SK-N-SH (cell line): ENCODE measurements around the gene ZNF407. TPM values are rescaled to one million over a fixed set of nuclear protein-coding genes. Genes with fewer than 3 reads are reported as not detected.
A peak's percentile ranks its signal among the peaks of the same experiment; 100 is the strongest.

ENCODE experiments used
- CTCF ChIA-PET: fragments of 300-600, 350-600 bp; formaldehyde crosslinking; extraction: SDS; loops from one replicate; lab custom pipeline; 2021; lab: Yijun Ruan, JAX
- POLR2A ChIA-PET: fragments of 350-600 bp; sonication (Branson Sonifier 250); formaldehyde crosslinking; extraction: SDS; loops from one replicate; lab custom pipeline; 2020; ENCODE audit warnings: antibody characterized with exemption, inconsistent platforms; lab: Yijun Ruan, JAX
- DNase-seq: peaks from one replicate; pipeline ENCODE4 v3.0.0; 2012
- H2AFZ ChIP-seq: fragments of 200-600 bp; sonication (generic); 2 replicates; pipeline ENCODE4 v1.8.1; 2016; ENCODE audit warnings: antibody characterized with exemption, mild to moderate bottlenecking, low read depth
- H3F3A ChIP-seq: fragments of 200-600 bp; sonication (generic); replicated peaks from 2 replicates; pipeline ENCODE3; 2016; ENCODE audit warnings: antibody characterized with exemption, mild to moderate bottlenecking; ENCODE audit not compliant: insufficient read depth
- H3K27ac ChIP-seq, 2 experiments: fragments of 200-500 bp in 1 of 2; fragments of 200-600 bp in 1 of 2; sonication (Bioruptor generic) in 1 of 2; sonication (generic), shearing (Covaris generic) in 1 of 2; 2 replicates each; pipeline versions ENCODE4 v1.5.1 to v1.6.1; 2014 to 2016; ENCODE audit warnings: low read depth in 2 of 2, inconsistent platforms in 1 of 2, low read length in 1 of 2, mild to moderate bottlenecking in 1 of 2, mixed read lengths in 1 of 2
- H3K27me3 ChIP-seq: fragments of 200-600 bp; sonication (generic), shearing (Covaris generic); 2 replicates; pipeline ENCODE4 v1.6.1; 2016; ENCODE audit warnings: mixed run types; ENCODE audit not compliant: insufficient read depth
- H3K36me3 ChIP-seq, 2 experiments: fragments of 200-500 bp in 1 of 2; fragments of 200-600 bp in 1 of 2; sonication (Bioruptor generic) in 1 of 2; sonication (generic) in 1 of 2; replicated peaks in 1 of 2; 2 replicates each; pipeline versions ENCODE3 to v1.5.1; 2014 to 2016; ENCODE audit warnings: low read length in 1 of 2, mild to moderate bottlenecking in 1 of 2; ENCODE audit not compliant: insufficient read depth in 2 of 2, control insufficient read depth in 1 of 2
- H3K4me1 ChIP-seq, 2 experiments: fragments of 200-500 bp in 1 of 2; fragments of 200-600 bp in 1 of 2; sonication (Bioruptor generic) in 1 of 2; sonication (generic), shearing (Covaris generic) in 1 of 2; 2 replicates each; pipeline versions ENCODE4 v1.5.1 to v1.6.1; 2014 to 2016; ENCODE audit warnings: low read depth in 1 of 2, low read length in 1 of 2, mixed run types in 1 of 2; ENCODE audit not compliant: insufficient read depth in 2 of 2, control insufficient read depth in 1 of 2
- H3K4me2 ChIP-seq: fragments of 200-600 bp; sonication (generic), shearing (Covaris generic); 2 replicates; pipeline ENCODE4 v1.6.1; 2017; ENCODE audit warnings: mixed run types
- H3K4me3 ChIP-seq, 2 experiments: fragments of 200-500 bp in 1 of 2; fragments of 200-600 bp in 1 of 2; sonication (Bioruptor generic) in 1 of 2; sonication (generic), shearing (Covaris generic) in 1 of 2; 2 replicates each; pipeline versions ENCODE4 v1.5.1 to v1.8.1; 2014 to 2016; ENCODE audit warnings: low read depth in 2 of 2, inconsistent platforms in 1 of 2, low read length in 1 of 2, mild to moderate bottlenecking in 1 of 2, mixed read lengths in 1 of 2, moderate library complexity in 1 of 2
- H3K79me2 ChIP-seq: fragments of 200-600 bp; sonication (generic); 2 replicates; pipeline ENCODE4 v1.8.1; 2017; ENCODE audit warnings: mild to moderate bottlenecking; ENCODE audit not compliant: insufficient read depth
- H3K9ac ChIP-seq: fragments of 200-600 bp; sonication (generic); 2 replicates; pipeline ENCODE4 v1.6.1; 2017; ENCODE audit warnings: mixed run types
- H3K9me2 ChIP-seq: fragments of 200-600 bp; sonication (generic); 2 replicates; pipeline ENCODE4 v1.6.1; 2017; ENCODE audit warnings: mixed run types
- H3K9me3 ChIP-seq: fragments of 200-600 bp; sonication (generic); 2 replicates; pipeline ENCODE4 v1.6.1; 2017; ENCODE audit warnings: mixed run types, mild to moderate bottlenecking, moderate library complexity
- H4K20me1 ChIP-seq: fragments of 200-600 bp; sonication (generic); 2 replicates; pipeline ENCODE4 v1.6.1; 2017; ENCODE audit warnings: mild to moderate bottlenecking, mixed run types; ENCODE audit not compliant: insufficient read depth
- CHD2 ChIP-seq: fragments of 150-350 bp; IDR thresholded peaks from 2 replicates; pipeline ENCODE4 v1.6.1; 2018; ENCODE audit warnings: low read length; ENCODE audit not compliant: partially characterized antibody
- EZH2phosphoT487 ChIP-seq: fragments of 200-600 bp; sonication (generic); IDR thresholded peaks from 2 replicates; pipeline ENCODE4 v1.6.1; 2017; ENCODE audit warnings: low read depth, mixed run types, mild to moderate bottlenecking, antibody characterized with exemption, moderate library complexity, borderline replicate concordance
- FOXM1 ChIP-seq: IDR thresholded peaks from 2 replicates; pipeline ENCODE4 v1.4.0; 2012; ENCODE audit warnings: low read depth, mild to moderate bottlenecking
- GABPA ChIP-seq: IDR thresholded peaks from 2 replicates; pipeline ENCODE4 v1.4.0; 2012; ENCODE audit warnings: low read depth, mild to moderate bottlenecking
- IRF3 ChIP-seq: fragments of 150-350 bp; IDR thresholded peaks from 2 replicates; pipeline ENCODE4 v1.6.1; 2016; ENCODE audit warnings: mild to moderate bottlenecking, low read depth, low read length
- NRF1 ChIP-seq: IDR thresholded peaks from 2 replicates; pipeline ENCODE4 v1.6.1; 2012; ENCODE audit warnings: low read depth, mild to moderate bottlenecking, low read length
- PBX3 ChIP-seq: IDR thresholded peaks from 2 replicates; pipeline ENCODE4; 2012
- RAD21 ChIP-seq: IDR thresholded peaks from 2 replicates; pipeline ENCODE4 v1.6.1; 2012; ENCODE audit warnings: mild to moderate bottlenecking, low read length
- RXRA ChIP-seq: IDR thresholded peaks from 2 replicates; pipeline ENCODE4 v1.4.0; 2012; ENCODE audit warnings: low read depth, mild to moderate bottlenecking, borderline replicate concordance
- SIN3A ChIP-seq: IDR thresholded peaks from 2 replicates; pipeline ENCODE4 v1.6.1; 2012; ENCODE audit warnings: low read depth, mild to moderate bottlenecking, low read length, moderate library complexity, borderline replicate concordance
- SMC3 ChIP-seq: IDR thresholded peaks from 2 replicates; pipeline ENCODE4 v1.6.1; 2012; ENCODE audit warnings: low read depth, low read length, improper control_type of control experiment
- TCF12 ChIP-seq: IDR thresholded peaks from 2 replicates; pipeline ENCODE4 v1.4.0; 2012
- USF1 ChIP-seq: IDR thresholded peaks from 2 replicates; pipeline ENCODE4 v1.4.0; 2012; ENCODE audit warnings: low read depth, borderline replicate concordance
- YY1 ChIP-seq: IDR thresholded peaks from 2 replicates; pipeline ENCODE4 v1.4.0; 2012; ENCODE audit warnings: low read depth, mild to moderate bottlenecking
- ZBTB33 ChIP-seq: IDR thresholded peaks from 2 replicates; pipeline ENCODE4 v1.4.0; 2012; ENCODE audit warnings: low read depth, borderline replicate concordance
- WGBS: methylation state at CpG from one replicate; pipeline ENCODE4 v1.1.6; 2017; ENCODE audit warnings: low lambda C conversion rate; 5-methylcytosine and 5-hydroxymethylcytosine counted together
- polyA plus RNA-seq, 3 experiments: library from polyadenylated mRNA; depleted of rRNA; stranded (reverse); fragments of >200 nt; gene quantifications; 2 replicates each; pipeline ENCODE4 v1.2.3, GENCODE V29; 2012
- TF ChIP-seq, protein P1 (sequence below): fragments of 200-600 bp; sonication (generic); IDR thresholded peaks from 2 replicates; pipeline ENCODE4 v1.6.1; 2017; ENCODE audit warnings: antibody characterized with exemption, mild to moderate bottlenecking, moderate library complexity
- TF ChIP-seq, protein P2 (sequence below): fragments of 150-350 bp; IDR thresholded peaks from 2 replicates; pipeline ENCODE4 v1.6.1; 2017; ENCODE audit warnings: antibody characterized with exemption, low read length, low read depth, borderline replicate concordance

Gene ZNF407
- polyA plus RNA-seq, 1 of the 3 experiments (the other 2 are of a cell fraction), result 2.6 TPM

- peak overlapping the region; percentile 70 for H3K4me2 ChIP-seq
- peak overlapping the region in 1 of 2 experiments; percentile 32; a peak in 1 of 4 replicates for H3K4me3 ChIP-seq
- peaks cover 4% of the 10 kb centered on the region for H3F3A ChIP-seq
- H4K20me1 ChIP-seq, result no peaks in the 10 kb centered on the region
- CTCF ChIA-PET, result no interaction called here
- TF ChIP-seq SMC3, result no peak
- no peak for TF ChIP-seq NRF1
- no peak for TF ChIP-seq CHD2
- POLR2A ChIA-PET, result no interaction called here
- H3K79me2 ChIP-seq, result no peaks in the 10 kb centered on the region
- peaks cover 10 to 16% of the 10 kb centered on the region in 2 experiments; a peak in 2 of 4 replicates for H3K4me1 ChIP-seq
- H3K36me3 ChIP-seq, result no peaks in the 10 kb centered on the region
- no peaks in the 10 kb centered on the region for H3K9me2 ChIP-seq
- H2AFZ ChIP-seq, result peak overlapping the region; percentile 72; the same call in 1 of the 2 replicates
- H3K9me3 ChIP-seq, result no peaks in the 10 kb centered on the region
- peak overlapping the region in 1 of 2 experiments; percentile 68; a peak in 2 of 4 replicates for H3K27ac ChIP-seq
- H3K27me3 ChIP-seq, result no peaks in the 10 kb centered on the region
- no peak for DNase-seq
- 94% methylated on average over 16 of the region's 16 CpGs for WGBS
- 0 out of 2 replicates have a peak overlapping the region, but pooled peaks have one; percentile 34 for H3K9ac ChIP-seq
Observed at GRCh38 chr18:75070235-75070624, 472.6 kb downstream of the ZNF407 start.

- POLR2A ChIA-PET, result no interaction called here
- Histone ChIP-seq H3F3A (peaks cover 4% of the 10 kb centered on the region), H4K20me1 (no peaks in the 10 kb centered on the region), H3K27ac (peak overlapping the region in 1 of 2 experiments; percentile 68; a peak in 2 of 4 replicates), H3K9me2 (no peaks in the 10 kb centered on the region), H3K4me3 (peak overlapping the region in 1 of 2 experiments; percentile 32; a peak in 1 of 4 replicates), H3K9ac (peak overlapping the region; percentile 34; the same call in 1 of the 2 replicates), H3K4me1 (peaks cover 10% of the 10 kb centered on the region in 2 experiments; a peak in 2 of 4 replicates), H3K36me3 (no peaks in the 10 kb centered on the region), H3K4me2 (peak overlapping the region; percentile 70), H3K9me3 (no peaks in the 10 kb centered on the region), H3K79me2 (no peaks in the 10 kb centered on the region), H3K27me3 (no peaks in the 10 kb centered on the region), H2AFZ (peak overlapping the region; percentile 72)
- CTCF ChIA-PET, result no interaction called here
- WGBS, result 60% methylated on average over 20 of the region's 22 CpGs
- no peak for DNase-seq
- TF ChIP-seq ZBTB33, result no peak
- TF ChIP-seq SMC3, result no peak
- TF ChIP-seq FOXM1, result no peak
- TF ChIP-seq, protein P1, sequence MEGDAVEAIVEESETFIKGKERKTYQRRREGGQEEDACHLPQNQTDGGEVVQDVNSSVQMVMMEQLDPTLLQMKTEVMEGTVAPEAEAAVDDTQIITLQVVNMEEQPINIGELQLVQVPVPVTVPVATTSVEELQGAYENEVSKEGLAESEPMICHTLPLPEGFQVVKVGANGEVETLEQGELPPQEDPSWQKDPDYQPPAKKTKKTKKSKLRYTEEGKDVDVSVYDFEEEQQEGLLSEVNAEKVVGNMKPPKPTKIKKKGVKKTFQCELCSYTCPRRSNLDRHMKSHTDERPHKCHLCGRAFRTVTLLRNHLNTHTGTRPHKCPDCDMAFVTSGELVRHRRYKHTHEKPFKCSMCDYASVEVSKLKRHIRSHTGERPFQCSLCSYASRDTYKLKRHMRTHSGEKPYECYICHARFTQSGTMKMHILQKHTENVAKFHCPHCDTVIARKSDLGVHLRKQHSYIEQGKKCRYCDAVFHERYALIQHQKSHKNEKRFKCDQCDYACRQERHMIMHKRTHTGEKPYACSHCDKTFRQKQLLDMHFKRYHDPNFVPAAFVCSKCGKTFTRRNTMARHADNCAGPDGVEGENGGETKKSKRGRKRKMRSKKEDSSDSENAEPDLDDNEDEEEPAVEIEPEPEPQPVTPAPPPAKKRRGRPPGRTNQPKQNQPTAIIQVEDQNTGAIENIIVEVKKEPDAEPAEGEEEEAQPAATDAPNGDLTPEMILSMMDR, result no peak
- 0 out of 2 replicates have a peak, but pooled peaks have one; percentile 25 for TF ChIP-seq SIN3A
- TF ChIP-seq EZH2phosphoT487, result no peak
- TF ChIP-seq PBX3, result peak; percentile 50
- TF ChIP-seq RAD21, result no peak
- TF ChIP-seq, protein P2, sequence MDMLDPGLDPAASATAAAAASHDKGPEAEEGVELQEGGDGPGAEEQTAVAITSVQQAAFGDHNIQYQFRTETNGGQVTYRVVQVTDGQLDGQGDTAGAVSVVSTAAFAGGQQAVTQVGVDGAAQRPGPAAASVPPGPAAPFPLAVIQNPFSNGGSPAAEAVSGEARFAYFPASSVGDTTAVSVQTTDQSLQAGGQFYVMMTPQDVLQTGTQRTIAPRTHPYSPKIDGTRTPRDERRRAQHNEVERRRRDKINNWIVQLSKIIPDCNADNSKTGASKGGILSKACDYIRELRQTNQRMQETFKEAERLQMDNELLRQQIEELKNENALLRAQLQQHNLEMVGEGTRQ, result no peak
- TF ChIP-seq IRF3, result no peak
- no peak for TF ChIP-seq GABPA
- peak; percentile 80; the same call in 1 of the 2 replicates for TF ChIP-seq USF1
- no peak for TF ChIP-seq YY1
- TF ChIP-seq RXRA, result no peak
- TF ChIP-seq CHD2, result no peak
- peak; percentile 34; the same call in 1 of the 2 replicates for TF ChIP-seq TCF12
Observed at GRCh38 chr18:75070625-75071483, 473.2 kb downstream of the ZNF407 start.
